HG03196 (cell line): ENCODE results near the gene LSM3.

Source experiments
- ATAC-seq: cut with Tn5 transposase; IDR thresholded peaks from one replicate; pipeline ENCODE4 v1.9.1; 2021; ENCODE audit not compliant: unreplicated experiment

The LSM3 gene

GRCh38 chr3:14238356-14238755 is 59.7 kb downstream of the LSM3 start:
- no peak for ATAC-seq

GRCh38 chr3:14238930-14239329 is 60.3 kb downstream of the LSM3 start:
- ATAC-seq: no peak

- ATAC-seq: no peak
Measured at GRCh38 chr3:14239940-14240339, 61.3 kb downstream of the LSM3 start.

- ATAC-seq: no peak
Measured at GRCh38 chr3:14240366-14240765, 61.7 kb downstream of the LSM3 start.

- no peak for ATAC-seq
Measured at GRCh38 chr3:14241716-14242115, 63.1 kb downstream of the LSM3 start.

- ATAC-seq: no peak
Measured at GRCh38 chr3:14242490-14243311, 64.1 kb downstream of the LSM3 start.

- ATAC-seq: no peak
Measured at GRCh38 chr3:14243782-14244181, 65.2 kb downstream of the LSM3 start.

GRCh38 chr3:14244521-14245247 is 66.1 kb downstream of the LSM3 start:
- no peak for ATAC-seq

GRCh38 chr3:14245248-14245639 is 66.6 kb downstream of the LSM3 start:
- ATAC-seq: no peak

GRCh38 chr3:14245822-14246221 is 67.2 kb downstream of the LSM3 start:
- ATAC-seq: no peak

GRCh38 chr3:14246414-14246813 is 67.8 kb downstream of the LSM3 start:
- no peak for ATAC-seq

GRCh38 chr3:14248477-14248848 is 69.8 kb downstream of the LSM3 start:
- no peak for ATAC-seq

GRCh38 chr3:14248849-14249523 is 70.4 kb downstream of the LSM3 start:
- no peak for ATAC-seq
